ENCODE results near the gene MRPS6.

Gene MRPS6

GRCh38 chr21:34128674-34129038 is 55.3 kb downstream of the MRPS6 start:
- Histone ChIP-seq H3K4me3 (ENCODE audit: low read depth in 1 of 2, low read length in 2 of 2) (peak overlapping the region in 1 of 2 donors; percentile 54), H3K9ac (ENCODE audit: low read length) (no peak overlapping the region), H3K4me1 (ENCODE audit: insufficient read depth, low read length) (peaks cover 84% of the 10 kb centered on the region), H3K9me3 (ENCODE audit: low read length) (no peaks in the 10 kb centered on the region), H3K27me3 (ENCODE audit: control insufficient read depth in 1 of 2, insufficient read depth in 2 of 2, low read length in 2 of 2) (no peaks in the 10 kb centered on the region), H3K27ac (ENCODE audit: low read depth, low read length) (peak overlapping the region; percentile 64), H3K36me3 (ENCODE audit: insufficient read depth, low read length) (peaks cover 12% of the 10 kb centered on the region)

GRCh38 chr21:34129039-34129891 is 55.9 kb downstream of the MRPS6 start:
- H3K4me3 ChIP-seq (ENCODE audit: low read depth in 1 of 2, low read length in 2 of 2): peak overlapping the region in 1 of 2 donors; percentile 54
- H3K9me3 ChIP-seq (ENCODE audit: low read length): no peaks in the 10 kb centered on the region
- no peak overlapping the region for H3K9ac ChIP-seq (ENCODE audit: low read length)
- H3K27me3 ChIP-seq (ENCODE audit: control insufficient read depth in 1 of 2, insufficient read depth in 2 of 2, low read length in 2 of 2): no peaks in the 10 kb centered on the region
- H3K4me1 ChIP-seq (ENCODE audit: insufficient read depth, low read length): peaks cover 85% of the 10 kb centered on the region
- peaks cover 16% of the 10 kb centered on the region for H3K36me3 ChIP-seq (ENCODE audit: insufficient read depth, low read length)
- peak overlapping the region; percentile 64 for H3K27ac ChIP-seq (ENCODE audit: low read depth, low read length)

GRCh38 chr21:34129901-34130715 is 56.7 kb downstream of the MRPS6 start:
- peak overlapping the region in 1 of 2 donors; percentile 54 for H3K4me3 ChIP-seq (ENCODE audit: low read depth in 1 of 2, low read length in 2 of 2)
- H3K36me3 ChIP-seq (ENCODE audit: insufficient read depth, low read length): peaks cover 19% of the 10 kb centered on the region
- peaks cover 85% of the 10 kb centered on the region for H3K4me1 ChIP-seq (ENCODE audit: insufficient read depth, low read length)
- no peaks in the 10 kb centered on the region for H3K27me3 ChIP-seq (ENCODE audit: control insufficient read depth in 1 of 2, insufficient read depth in 2 of 2, low read length in 2 of 2)
- H3K9ac ChIP-seq (ENCODE audit: low read length): no peak overlapping the region
- peak overlapping the region; percentile 64 for H3K27ac ChIP-seq (ENCODE audit: low read depth, low read length)
- H3K9me3 ChIP-seq (ENCODE audit: low read length): no peaks in the 10 kb centered on the region

GRCh38 chr21:34130716-34130985 is 57.3 kb downstream of the MRPS6 start:
- H3K36me3 ChIP-seq (ENCODE audit: insufficient read depth, low read length): peaks cover 14% of the 10 kb centered on the region
- H3K9ac ChIP-seq (ENCODE audit: low read length): no peak overlapping the region
- peaks cover 88% of the 10 kb centered on the region for H3K4me1 ChIP-seq (ENCODE audit: insufficient read depth, low read length)
- no peaks in the 10 kb centered on the region for H3K9me3 ChIP-seq (ENCODE audit: low read length)
- peak overlapping the region; percentile 64 for H3K27ac ChIP-seq (ENCODE audit: low read depth, low read length)
- H3K27me3 ChIP-seq (ENCODE audit: control insufficient read depth in 1 of 2, insufficient read depth in 2 of 2, low read length in 2 of 2): no peaks in the 10 kb centered on the region
- peak overlapping the region in 1 of 2 donors; percentile 9 for H3K4me3 ChIP-seq (ENCODE audit: low read depth in 1 of 2, low read length in 2 of 2)

DNA sequence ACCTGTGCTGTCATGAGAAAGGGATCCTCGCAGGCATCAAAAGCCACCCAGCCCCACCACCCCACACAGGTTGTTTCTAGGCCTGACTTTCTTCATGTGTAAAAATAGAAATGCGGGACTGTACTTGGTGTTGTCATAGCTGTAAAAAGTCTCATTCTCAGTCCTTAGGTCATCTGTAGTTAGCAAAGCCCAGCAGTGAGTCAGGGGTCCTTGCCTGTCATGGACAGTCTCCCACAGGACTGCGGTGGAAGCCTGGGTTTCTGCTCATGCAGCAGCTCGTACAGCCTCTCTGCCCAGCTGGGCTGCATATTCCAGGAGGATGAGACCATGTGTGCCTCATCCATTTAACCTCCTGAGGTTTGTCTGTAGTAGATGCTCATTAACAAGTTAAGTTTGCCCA is 58.2 kb downstream of the MRPS6 start:
- Histone ChIP-seq H3K4me3 (ENCODE audit: low read depth in 1 of 2, low read length in 2 of 2) (peak overlapping the region in 1 of 2 donors; percentile 9), H3K27ac (ENCODE audit: low read depth, low read length) (peak overlapping the region; percentile 64), H3K4me1 (ENCODE audit: insufficient read depth, low read length) (peaks cover 82% of the 10 kb centered on the region)

DNA sequence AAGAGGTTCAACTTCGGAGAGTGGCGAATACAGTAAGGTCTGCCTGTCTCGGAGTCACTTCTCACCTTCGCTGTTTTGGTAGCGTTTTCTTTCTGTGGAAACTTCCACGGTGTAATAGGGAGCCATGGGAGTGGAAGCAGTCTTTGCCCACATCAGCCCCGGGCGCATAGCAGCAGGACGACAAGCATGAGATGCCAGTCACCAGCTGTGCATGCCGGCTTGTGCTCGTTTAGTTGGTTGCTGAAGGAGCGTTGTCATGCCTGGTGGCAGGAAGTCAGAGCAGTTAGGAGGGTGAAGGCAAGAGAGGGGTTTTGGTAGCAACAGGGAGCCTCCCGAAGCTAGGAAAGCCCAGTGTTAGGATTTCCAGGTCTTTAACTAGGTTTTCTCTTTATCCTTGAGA is 58.8 kb downstream of the MRPS6 start:
- Histone ChIP-seq H3K27ac (ENCODE audit: low read depth, low read length) (peak overlapping the region; percentile 64), H3K36me3 (ENCODE audit: insufficient read depth, low read length) (peaks cover 12% of the 10 kb centered on the region), H3K4me3 (ENCODE audit: low read depth in 1 of 2, low read length in 2 of 2) (no peak overlapping the region), H3K4me1 (ENCODE audit: insufficient read depth, low read length) (peaks cover 75% of the 10 kb centered on the region), H3K9me3 (ENCODE audit: low read length) (no peaks in the 10 kb centered on the region), H3K9ac (ENCODE audit: low read length) (no peak overlapping the region), H3K27me3 (ENCODE audit: control insufficient read depth in 1 of 2, insufficient read depth in 2 of 2, low read length in 2 of 2) (no peaks in the 10 kb centered on the region)

More for the DNA sequence above, 58.2 kb downstream of the MRPS6 start:
- Histone ChIP-seq H3K9ac (ENCODE audit: low read length) (no peak overlapping the region), H3K9me3 (ENCODE audit: low read length) (no peaks in the 10 kb centered on the region), H3K27me3 (ENCODE audit: control insufficient read depth in 1 of 2, insufficient read depth in 2 of 2, low read length in 2 of 2) (no peaks in the 10 kb centered on the region), H3K36me3 (ENCODE audit: insufficient read depth, low read length) (peaks cover 12% of the 10 kb centered on the region)

DNA sequence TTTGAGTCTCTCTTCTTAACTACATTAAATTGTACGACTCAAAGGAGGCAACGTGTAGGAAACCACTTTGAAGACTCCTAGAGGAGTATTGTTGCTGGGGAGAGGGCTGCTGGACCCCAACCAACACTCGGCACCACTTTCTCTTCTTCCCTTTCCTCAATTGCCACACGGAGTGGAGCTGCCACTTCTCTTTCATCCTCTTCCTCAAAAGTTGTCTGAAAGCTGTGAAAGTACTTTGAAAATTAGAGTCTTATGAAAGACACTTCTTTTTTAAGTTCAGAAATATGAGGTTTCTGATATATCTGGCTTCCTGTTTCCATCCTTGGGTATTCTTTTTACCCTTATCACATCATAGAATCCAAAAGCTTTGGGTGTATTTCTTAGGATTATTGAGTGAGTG is 59.5 kb downstream of the MRPS6 start:
- H3K36me3 ChIP-seq (ENCODE audit: insufficient read depth, low read length): peaks cover 12% of the 10 kb centered on the region

GRCh38 chr21:34133392-34133791 is 60.0 kb downstream of the MRPS6 start:
- H3K36me3 ChIP-seq (ENCODE audit: insufficient read depth, low read length): peaks cover 12% of the 10 kb centered on the region
- H3K9me3 ChIP-seq (ENCODE audit: low read length): no peaks in the 10 kb centered on the region
- no peaks in the 10 kb centered on the region for H3K27me3 ChIP-seq (ENCODE audit: control insufficient read depth in 1 of 2, insufficient read depth in 2 of 2, low read length in 2 of 2)
- H3K9ac ChIP-seq (ENCODE audit: low read length): no peak overlapping the region
- no peak overlapping the region for H3K27ac ChIP-seq (ENCODE audit: low read depth, low read length)
- H3K4me1 ChIP-seq (ENCODE audit: insufficient read depth, low read length): peaks cover 64% of the 10 kb centered on the region
- no peak overlapping the region for H3K4me3 ChIP-seq (ENCODE audit: low read depth in 1 of 2, low read length in 2 of 2)

More for the DNA sequence above, 59.5 kb downstream of the MRPS6 start:
- H3K9me3 ChIP-seq (ENCODE audit: low read length): no peaks in the 10 kb centered on the region
- peak overlapping the region; percentile 16 for H3K27ac ChIP-seq (ENCODE audit: low read depth, low read length)
- no peaks in the 10 kb centered on the region for H3K27me3 ChIP-seq (ENCODE audit: control insufficient read depth in 1 of 2, insufficient read depth in 2 of 2, low read length in 2 of 2)
- H3K9ac ChIP-seq (ENCODE audit: low read length): no peak overlapping the region
- H3K4me1 ChIP-seq (ENCODE audit: insufficient read depth, low read length): peaks cover 68% of the 10 kb centered on the region
- no peak overlapping the region for H3K4me3 ChIP-seq (ENCODE audit: low read depth in 1 of 2, low read length in 2 of 2)

DNA sequence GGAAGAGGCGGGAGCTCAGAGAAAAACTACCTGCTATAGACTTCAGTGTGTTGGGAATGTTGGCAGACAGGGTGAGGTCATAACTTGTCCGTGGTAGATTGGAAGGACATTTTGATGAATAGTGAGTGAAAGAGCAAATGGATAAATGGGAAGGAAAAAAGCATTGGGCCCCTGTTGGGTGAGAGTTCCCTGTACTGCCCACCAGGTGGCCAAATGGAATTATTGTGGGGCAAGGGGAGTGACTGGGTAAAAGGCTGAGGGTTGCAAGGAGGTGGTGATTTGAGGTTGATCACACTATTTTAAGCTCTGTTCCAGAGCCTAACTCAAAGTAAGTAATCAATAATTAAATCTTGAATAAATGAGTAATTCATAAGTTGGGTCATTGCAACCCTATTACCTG is 60.4 kb downstream of the MRPS6 start:
- Histone ChIP-seq H3K27me3 (ENCODE audit: control insufficient read depth in 1 of 2, insufficient read depth in 2 of 2, low read length in 2 of 2) (no peaks in the 10 kb centered on the region), H3K4me1 (ENCODE audit: insufficient read depth, low read length) (peaks cover 60% of the 10 kb centered on the region), H3K9ac (ENCODE audit: low read length) (no peak overlapping the region), H3K4me3 (ENCODE audit: low read depth in 1 of 2, low read length in 2 of 2) (no peak overlapping the region), H3K36me3 (ENCODE audit: insufficient read depth, low read length) (peaks cover 12% of the 10 kb centered on the region), H3K9me3 (ENCODE audit: low read length) (no peaks in the 10 kb centered on the region), H3K27ac (ENCODE audit: low read depth, low read length) (no peak overlapping the region)

GRCh38 chr21:34135330-34135729 is 62.0 kb downstream of the MRPS6 start:
- Histone ChIP-seq H3K4me1 (ENCODE audit: insufficient read depth, low read length) (peaks cover 45% of the 10 kb centered on the region), H3K9me3 (ENCODE audit: low read length) (no peaks in the 10 kb centered on the region), H3K9ac (ENCODE audit: low read length) (no peak overlapping the region), H3K4me3 (ENCODE audit: low read depth in 1 of 2, low read length in 2 of 2) (no peak overlapping the region), H3K27me3 (ENCODE audit: control insufficient read depth in 1 of 2, insufficient read depth in 2 of 2, low read length in 2 of 2) (no peaks in the 10 kb centered on the region), H3K27ac (ENCODE audit: low read depth, low read length) (no peak overlapping the region), H3K36me3 (ENCODE audit: insufficient read depth, low read length) (peaks cover 12% of the 10 kb centered on the region)

GRCh38 chr21:34141373-34141772 is 68.0 kb downstream of the MRPS6 start:
- Histone ChIP-seq H3K4me3 (ENCODE audit: low read depth in 1 of 2, low read length in 2 of 2) (no peak overlapping the region), H3K27me3 (ENCODE audit: control insufficient read depth in 1 of 2, insufficient read depth in 2 of 2, low read length in 2 of 2) (no peaks in the 10 kb centered on the region), H3K36me3 (ENCODE audit: insufficient read depth, low read length) (peaks cover 20% of the 10 kb centered on the region), H3K27ac (ENCODE audit: low read depth, low read length) (no peak overlapping the region), H3K9ac (ENCODE audit: low read length) (no peak overlapping the region), H3K9me3 (ENCODE audit: low read length) (no peaks in the 10 kb centered on the region), H3K4me1 (ENCODE audit: insufficient read depth, low read length) (peaks cover 17% of the 10 kb centered on the region)
